Activated CD8-positive, alpha-beta T cell treated with anti-CD3 and anti-CD28 coated beads for 36 hours (primary cell): ENCODE measurements around the gene CFAP100. TPM values are rescaled to one million over a fixed set of nuclear protein-coding genes. Genes with fewer than 3 reads are reported as not detected.

Experiments
- ATAC-seq: fragments of 200-7000 bp; cut with Tn5 transposase; one replicate; pipeline ENCODE4 v1.10.0; 2021; ENCODE audit warnings: mild to moderate bottlenecking, moderate library complexity
- CTCF ChIA-PET: fragments of 350-600 bp; sonication (Branson Sonifier 250); formaldehyde crosslinking; loops from one replicate; lab custom pipeline; 2021; ENCODE audit warnings: antibody characterized with exemption; lab: Charles Lee
- POLR2A ChIA-PET: fragments of 350-600 bp; sonication (Branson Sonifier 250); formaldehyde crosslinking; loops from one replicate; lab custom pipeline; 2021; ENCODE audit warnings: antibody characterized with exemption; lab: Charles Lee
- DNase-seq: peaks from one replicate; pipeline ENCODE4 v3.0.0-alpha.2; 2020
- H3K27ac Mint-ChIP-seq: one replicate; pipeline ENCODE4 v1.8.0; 2021; ENCODE audit warnings: mild to moderate bottlenecking, mixed read lengths
- H3K27me3 Mint-ChIP-seq: one replicate; pipeline ENCODE4 v1.8.0; 2021; ENCODE audit warnings: mixed read lengths
- H3K36me3 Mint-ChIP-seq: one replicate; pipeline ENCODE4 v1.8.0; 2021; ENCODE audit warnings: low read depth, mixed read lengths
- H3K4me1 Mint-ChIP-seq: one replicate; pipeline ENCODE4 v1.8.0; 2021; ENCODE audit warnings: low read depth, mixed read lengths
- H3K4me3 Mint-ChIP-seq: one replicate; pipeline ENCODE4 v1.8.0; 2021; ENCODE audit warnings: mild to moderate bottlenecking, moderate library complexity, mixed read lengths
- H3K9me3 Mint-ChIP-seq: one replicate; pipeline ENCODE4 v1.8.0; 2021; ENCODE audit warnings: mixed read lengths
- intact Hi-C: fragments of 100-400 bp; cut with micrococcal nuclease; formaldehyde crosslinking; loops from one replicate; pipeline ENCODE4 v1.10.0; 2022
- total RNA-seq, 2 experiments: library from RNA; stranded (reverse); gene quantifications; one replicate each; pipeline ENCODE4 v1.2.3, GENCODE V29; 2021
- TF ChIP-seq, protein P1 (sequence below): fragments of 200-600 bp; IDR thresholded peaks from one replicate; pipeline ENCODE4 v1.8.0; 2022; ENCODE audit warnings: antibody characterized with exemption, mild to moderate bottlenecking

CFAP100 gene
- total RNA-seq, 2 experiments from 2014 or later: not detected

DNA sequence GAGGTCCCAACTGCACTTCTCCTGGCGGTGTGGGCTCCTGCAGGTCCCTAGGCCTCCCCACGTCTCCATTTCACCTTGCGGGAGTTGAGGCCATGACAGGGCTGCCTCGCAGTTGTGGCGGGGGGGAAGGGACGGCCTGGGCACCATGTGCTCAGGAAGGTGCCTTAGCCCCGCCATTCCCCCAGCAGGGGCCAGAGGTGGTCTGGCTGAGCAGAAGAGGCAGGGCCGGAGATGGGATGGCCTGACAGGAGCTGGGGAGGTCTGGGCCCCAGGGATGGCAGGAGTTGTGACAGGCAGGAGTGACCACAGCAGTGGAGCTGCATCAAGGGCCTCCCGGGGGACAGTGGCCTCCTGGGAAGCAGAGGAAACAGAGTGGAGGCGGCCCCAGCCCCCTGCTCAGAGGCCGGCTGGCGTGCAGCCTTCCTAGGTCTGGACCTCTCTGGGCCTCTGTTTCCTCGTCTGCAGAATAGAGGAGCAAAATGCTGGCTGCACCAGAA, 18.8 kb upstream of the CFAP100 start:
- Mint-ChIP-seq H3K4me1 (no peaks in the 10 kb centered on the region), H3K27me3 (peaks cover 7% of the 10 kb centered on the region), H3K9me3 (no peaks in the 10 kb centered on the region), H3K27ac (no peak overlapping the region), H3K4me3 (no peak overlapping the region), H3K36me3 (no peaks in the 10 kb centered on the region)
- TF ChIP-seq, protein P1, sequence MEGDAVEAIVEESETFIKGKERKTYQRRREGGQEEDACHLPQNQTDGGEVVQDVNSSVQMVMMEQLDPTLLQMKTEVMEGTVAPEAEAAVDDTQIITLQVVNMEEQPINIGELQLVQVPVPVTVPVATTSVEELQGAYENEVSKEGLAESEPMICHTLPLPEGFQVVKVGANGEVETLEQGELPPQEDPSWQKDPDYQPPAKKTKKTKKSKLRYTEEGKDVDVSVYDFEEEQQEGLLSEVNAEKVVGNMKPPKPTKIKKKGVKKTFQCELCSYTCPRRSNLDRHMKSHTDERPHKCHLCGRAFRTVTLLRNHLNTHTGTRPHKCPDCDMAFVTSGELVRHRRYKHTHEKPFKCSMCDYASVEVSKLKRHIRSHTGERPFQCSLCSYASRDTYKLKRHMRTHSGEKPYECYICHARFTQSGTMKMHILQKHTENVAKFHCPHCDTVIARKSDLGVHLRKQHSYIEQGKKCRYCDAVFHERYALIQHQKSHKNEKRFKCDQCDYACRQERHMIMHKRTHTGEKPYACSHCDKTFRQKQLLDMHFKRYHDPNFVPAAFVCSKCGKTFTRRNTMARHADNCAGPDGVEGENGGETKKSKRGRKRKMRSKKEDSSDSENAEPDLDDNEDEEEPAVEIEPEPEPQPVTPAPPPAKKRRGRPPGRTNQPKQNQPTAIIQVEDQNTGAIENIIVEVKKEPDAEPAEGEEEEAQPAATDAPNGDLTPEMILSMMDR: no peak
- DNase-seq (no peak), ATAC-seq (no peak)
- ChIA-PET POLR2A (no interaction called here), CTCF (no interaction called here)
- intact Hi-C loops: no loop called here

DNA sequence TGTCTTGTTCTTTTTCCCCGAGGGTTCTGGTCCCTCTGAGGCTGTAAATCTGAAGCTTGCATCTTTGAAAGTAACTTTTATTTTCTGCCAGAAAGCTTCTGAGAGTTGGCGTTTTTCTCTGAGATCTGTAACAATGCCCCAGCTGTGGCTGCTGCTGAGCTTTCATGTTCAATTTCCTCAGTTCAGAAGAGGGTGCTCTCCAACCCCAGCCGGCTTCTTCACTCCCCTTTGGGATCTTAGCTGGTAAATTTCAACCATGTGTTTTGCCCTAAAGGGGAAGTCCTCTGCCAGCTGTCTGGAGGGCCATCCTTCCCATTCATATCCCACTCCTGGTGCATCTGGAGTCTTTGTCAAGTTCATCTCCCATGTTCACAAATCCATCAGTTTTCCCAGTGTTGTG, 18.3 kb upstream of the CFAP100 start:
- H3K27ac Mint-ChIP-seq: no peak overlapping the region
- no peak for ATAC-seq
- DNase-seq: no peak
- intact Hi-C loops: no loop called here
- H3K27me3 Mint-ChIP-seq: peaks cover 7% of the 10 kb centered on the region
- no peaks in the 10 kb centered on the region for H3K36me3 Mint-ChIP-seq
- POLR2A ChIA-PET: no interaction called here
- TF ChIP-seq, protein P1: no peak
- H3K9me3 Mint-ChIP-seq: no peaks in the 10 kb centered on the region
- H3K4me3 Mint-ChIP-seq: no peak overlapping the region
- H3K4me1 Mint-ChIP-seq: no peaks in the 10 kb centered on the region
- CTCF ChIA-PET: no interaction called here

DNA sequence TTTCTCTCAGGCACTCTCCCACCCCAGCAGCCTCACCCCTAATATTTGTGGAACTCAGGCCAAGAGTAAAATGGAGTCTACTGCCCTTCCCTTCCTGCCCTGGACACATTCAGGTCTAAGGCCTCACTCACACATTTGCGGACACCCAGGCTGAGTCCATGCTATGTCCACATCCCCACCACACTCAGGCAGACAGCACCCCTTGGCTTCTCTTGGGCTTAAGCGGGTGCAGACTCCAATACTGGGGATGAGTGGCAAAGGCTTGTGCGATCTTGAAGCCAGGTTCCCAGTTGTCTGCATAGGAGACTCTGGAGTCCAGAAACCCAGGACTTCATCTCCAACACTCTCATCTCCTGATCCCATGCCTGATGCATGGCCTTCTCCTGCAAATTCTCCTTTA, 17.5 kb upstream of the CFAP100 start:
- Mint-ChIP-seq H3K4me3 (no peak overlapping the region), H3K27me3 (peaks cover 11% of the 10 kb centered on the region), H3K27ac (no peak overlapping the region), H3K36me3 (no peaks in the 10 kb centered on the region), H3K4me1 (no peaks in the 10 kb centered on the region), H3K9me3 (no peaks in the 10 kb centered on the region)
- POLR2A ChIA-PET: no interaction called here
- DNase-seq (no peak), ATAC-seq (no peak)
- intact Hi-C loops: no loop called here
- CTCF ChIA-PET: no interaction called here
- TF ChIP-seq, protein P1: no peak

DNA sequence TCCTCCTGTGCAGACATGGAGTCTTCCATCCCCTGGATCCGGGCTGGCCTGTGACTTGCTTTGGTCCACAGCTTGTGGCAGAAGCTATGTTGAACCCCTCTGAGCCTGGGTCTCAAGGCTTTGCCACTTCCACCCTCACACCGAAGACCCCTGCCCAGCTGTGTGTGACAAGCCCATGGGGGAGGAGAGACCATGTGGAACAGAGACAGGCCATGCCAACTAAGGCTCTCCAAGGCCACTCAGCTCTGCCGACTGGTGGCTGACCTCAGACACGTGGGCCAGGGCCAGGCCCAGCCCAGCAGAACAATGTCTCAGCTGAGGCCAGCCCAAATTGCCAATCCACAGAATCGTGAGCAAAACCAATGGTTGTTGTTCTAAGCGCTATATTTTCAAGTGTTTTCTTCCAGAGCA, 16.4 kb upstream of the CFAP100 start:
- Mint-ChIP-seq H3K4me3 (no peak overlapping the region), H3K27ac (no peak overlapping the region), H3K4me1 (no peaks in the 10 kb centered on the region), H3K9me3 (no peaks in the 10 kb centered on the region), H3K36me3 (no peaks in the 10 kb centered on the region), H3K27me3 (peaks cover 11% of the 10 kb centered on the region)
- DNase-seq (no peak), ATAC-seq (no peak)
- intact Hi-C loops: no loop called here
- CTCF ChIA-PET: no interaction called here
- POLR2A ChIA-PET: no interaction called here
- TF ChIP-seq, protein P1: no peak

DNA sequence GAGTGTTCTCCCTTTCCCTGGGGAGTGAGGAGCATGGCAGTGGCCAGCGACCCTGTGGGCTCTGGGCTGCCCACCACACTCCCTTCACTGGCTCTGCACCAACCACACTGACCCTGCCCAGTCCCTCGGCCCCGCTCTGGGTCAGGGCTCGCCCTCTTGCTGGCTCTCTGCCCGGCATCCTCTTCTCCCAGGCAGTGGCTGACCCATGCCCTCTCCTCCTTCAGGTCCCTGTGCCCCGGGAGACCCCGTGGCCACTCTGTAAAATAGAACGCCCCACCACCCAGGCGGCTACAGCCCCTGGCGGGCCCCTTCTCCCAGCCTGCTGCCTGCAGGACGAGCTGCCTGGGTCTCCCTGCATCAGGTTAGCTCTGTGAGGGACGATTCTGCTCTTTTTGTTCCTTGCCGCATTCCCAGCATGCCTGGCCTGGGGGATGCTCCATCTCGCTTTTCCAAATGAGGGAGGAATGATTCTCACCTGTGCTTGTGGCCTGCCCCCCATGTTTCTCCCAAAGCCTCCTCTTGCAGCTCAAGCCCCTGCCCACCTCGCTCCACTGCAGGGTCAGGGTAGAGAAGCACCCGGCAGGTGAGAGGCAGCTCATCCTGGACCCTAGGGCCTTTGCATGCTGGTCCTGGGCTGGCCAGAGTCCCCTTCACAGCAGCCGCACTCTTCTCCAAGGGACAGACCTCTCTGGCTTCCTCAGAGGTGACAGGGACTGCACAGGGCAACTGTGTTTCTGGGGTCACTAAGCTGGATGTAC, 14.5 kb upstream of the CFAP100 start:
- ATAC-seq: no peak
- intact Hi-C loops: no loop called here
- no peaks in the 10 kb centered on the region for H3K9me3 Mint-ChIP-seq
- no peak overlapping the region for H3K27ac Mint-ChIP-seq
- CTCF ChIA-PET: interaction anchor here (1.7 kb wide), 1 partner anchor 9 kb away, joined by 6 read pairs; no protein-coding TSS in a partner anchor
- DNase-seq: no peak
- H3K27me3 Mint-ChIP-seq: peaks cover 17% of the 10 kb centered on the region
- H3K4me3 Mint-ChIP-seq: no peak overlapping the region
- TF ChIP-seq, protein P1: no peak
- H3K4me1 Mint-ChIP-seq: no peaks in the 10 kb centered on the region
- H3K36me3 Mint-ChIP-seq: no peaks in the 10 kb centered on the region
- POLR2A ChIA-PET: no interaction called here
